ENCODE measurements around the gene CD37.

CD37 gene

DNA sequence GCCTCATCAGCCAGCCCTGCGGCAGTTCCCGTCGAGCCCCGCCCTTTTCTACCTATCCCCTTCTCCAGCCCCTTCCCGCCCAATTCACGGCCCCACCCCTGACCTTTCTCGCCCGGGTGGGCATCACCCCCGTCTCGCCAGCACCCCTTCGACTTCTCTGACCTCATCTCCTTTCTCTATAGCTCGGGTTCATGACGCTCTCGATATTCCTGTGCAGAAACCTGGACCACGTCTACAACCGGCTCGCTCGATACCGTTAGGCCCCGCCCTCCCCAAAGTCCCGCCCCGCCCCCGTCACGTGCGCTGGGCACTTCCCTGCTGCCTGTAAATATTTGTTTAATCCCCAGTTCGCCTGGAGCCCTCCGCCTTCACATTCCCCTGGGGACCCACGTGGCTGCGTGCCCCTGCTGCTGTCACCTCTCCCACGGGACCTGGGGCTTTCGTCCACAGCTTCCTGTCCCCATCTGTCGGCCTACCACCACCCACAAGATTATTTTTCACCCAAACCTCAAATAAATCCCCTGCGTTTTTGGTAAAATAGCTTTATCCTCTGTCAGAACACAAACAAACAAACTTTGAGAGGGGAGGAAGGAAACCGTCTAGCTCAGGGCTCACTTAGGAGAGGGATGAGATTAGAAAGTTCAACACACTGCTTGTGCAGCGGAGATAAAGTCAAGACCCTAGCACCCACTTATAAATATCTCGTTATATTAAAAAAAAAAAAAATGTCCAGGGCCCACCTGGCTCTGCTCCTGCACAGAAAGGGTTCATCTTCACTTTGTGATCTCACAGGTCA lies 5.1 kb downstream of the CD37 start:
- TF ChIP-seq GATA2 (IDR thresholded peaks at IDR 0.05; ENCODE audit: low read depth, low read length) (no peak), GATA3 (IDR thresholded peaks at IDR 0.05; ENCODE audit: low read depth, low read length) (no peak)

DNA sequence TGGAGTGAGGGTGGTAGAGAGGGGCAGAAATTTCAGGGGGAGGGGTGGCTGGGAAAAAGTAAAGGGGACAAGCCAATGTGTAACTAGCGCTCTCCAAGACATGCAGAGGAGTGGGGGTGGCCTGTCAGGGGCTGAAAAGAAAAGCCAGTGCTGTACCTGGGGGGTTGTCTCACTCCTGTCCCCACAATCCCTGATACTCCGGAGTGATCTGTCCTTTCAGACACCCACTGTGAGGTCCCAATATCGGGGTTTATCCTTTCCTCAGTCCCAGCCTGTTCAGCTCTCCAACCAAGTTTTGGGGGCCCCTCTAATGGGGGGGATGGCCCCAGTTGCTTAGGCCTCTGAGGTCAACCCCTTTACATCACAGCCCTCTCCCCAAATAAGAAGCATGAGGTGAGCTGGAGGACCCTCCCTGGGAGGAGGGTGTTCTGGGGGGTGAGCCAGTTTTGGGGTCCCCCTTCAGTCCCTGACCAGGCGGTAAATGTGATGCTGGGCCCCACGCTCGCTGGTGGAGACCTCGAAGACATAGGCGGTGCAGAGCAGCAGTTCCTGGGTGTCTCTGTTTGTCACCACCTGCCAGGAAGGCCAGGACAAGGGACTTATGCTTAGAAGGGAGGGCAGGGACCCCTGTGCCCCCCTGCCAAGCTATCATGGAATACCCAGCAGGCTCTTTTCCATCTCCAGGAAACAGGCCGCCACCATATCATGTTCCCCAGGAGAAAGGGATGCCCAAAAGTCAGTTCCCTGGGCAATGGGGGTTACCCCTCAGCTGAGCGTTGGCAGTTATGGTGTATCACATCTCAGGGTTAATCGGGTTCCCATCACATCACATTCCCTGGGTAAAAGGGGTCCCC lies 5.9 kb downstream of the CD37 start:
- TF ChIP-seq GATA2 (IDR thresholded peaks at IDR 0.05; ENCODE audit: low read depth, low read length) (no peak), GATA3 (IDR thresholded peaks at IDR 0.05; ENCODE audit: low read depth, low read length) (no peak)

DNA sequence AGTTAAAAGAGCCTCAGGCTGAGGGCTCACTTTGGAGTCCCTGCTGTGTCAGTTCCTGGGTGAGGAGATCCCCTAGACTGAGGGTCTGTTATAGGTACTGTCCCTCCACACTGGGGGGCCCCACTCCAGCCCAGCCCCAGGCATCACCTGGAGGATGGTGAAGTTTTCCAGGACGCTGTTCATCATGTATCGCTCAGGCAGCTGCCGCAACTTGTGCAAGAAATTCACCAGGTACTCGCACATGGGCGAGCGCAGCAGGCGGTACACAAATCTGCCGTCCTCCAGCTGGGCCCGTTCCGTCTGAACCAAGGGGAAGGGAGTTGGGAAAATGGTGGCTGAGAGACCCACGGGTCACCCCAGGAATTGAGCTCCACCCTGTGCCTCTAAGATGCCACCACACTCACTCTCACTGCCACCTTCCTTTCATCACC lies 7.1 kb downstream of the CD37 start:
- TF ChIP-seq GATA3 (IDR thresholded peaks at IDR 0.05; ENCODE audit: low read depth, low read length) = no peak
- TF ChIP-seq GATA2 (IDR thresholded peaks at IDR 0.05; ENCODE audit: low read depth, low read length) = no peak

DNA sequence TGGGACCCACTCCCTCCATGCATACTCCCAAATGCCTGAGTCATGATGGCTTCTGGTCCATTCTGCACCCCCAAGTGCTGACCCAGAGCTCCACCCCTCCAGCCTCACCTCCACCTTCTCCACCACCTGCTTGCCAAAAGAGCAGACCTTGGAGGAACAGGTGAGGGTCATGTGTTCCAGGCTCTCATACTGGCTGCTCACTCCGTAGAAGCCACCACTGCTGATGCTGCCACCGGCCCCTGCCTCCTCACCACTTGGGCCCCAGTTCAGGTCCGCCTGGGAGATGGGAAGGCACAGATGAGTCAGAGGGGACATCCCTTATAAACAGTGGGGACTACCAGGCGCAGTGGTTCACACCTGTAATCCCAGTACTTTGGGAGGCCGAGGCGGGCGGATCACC lies 7.9 kb downstream of the CD37 start:
- TF ChIP-seq GATA3 (IDR thresholded peaks at IDR 0.05; ENCODE audit: low read depth, low read length) (no peak), GATA2 (IDR thresholded peaks at IDR 0.05; ENCODE audit: low read depth, low read length) (no peak)

DNA sequence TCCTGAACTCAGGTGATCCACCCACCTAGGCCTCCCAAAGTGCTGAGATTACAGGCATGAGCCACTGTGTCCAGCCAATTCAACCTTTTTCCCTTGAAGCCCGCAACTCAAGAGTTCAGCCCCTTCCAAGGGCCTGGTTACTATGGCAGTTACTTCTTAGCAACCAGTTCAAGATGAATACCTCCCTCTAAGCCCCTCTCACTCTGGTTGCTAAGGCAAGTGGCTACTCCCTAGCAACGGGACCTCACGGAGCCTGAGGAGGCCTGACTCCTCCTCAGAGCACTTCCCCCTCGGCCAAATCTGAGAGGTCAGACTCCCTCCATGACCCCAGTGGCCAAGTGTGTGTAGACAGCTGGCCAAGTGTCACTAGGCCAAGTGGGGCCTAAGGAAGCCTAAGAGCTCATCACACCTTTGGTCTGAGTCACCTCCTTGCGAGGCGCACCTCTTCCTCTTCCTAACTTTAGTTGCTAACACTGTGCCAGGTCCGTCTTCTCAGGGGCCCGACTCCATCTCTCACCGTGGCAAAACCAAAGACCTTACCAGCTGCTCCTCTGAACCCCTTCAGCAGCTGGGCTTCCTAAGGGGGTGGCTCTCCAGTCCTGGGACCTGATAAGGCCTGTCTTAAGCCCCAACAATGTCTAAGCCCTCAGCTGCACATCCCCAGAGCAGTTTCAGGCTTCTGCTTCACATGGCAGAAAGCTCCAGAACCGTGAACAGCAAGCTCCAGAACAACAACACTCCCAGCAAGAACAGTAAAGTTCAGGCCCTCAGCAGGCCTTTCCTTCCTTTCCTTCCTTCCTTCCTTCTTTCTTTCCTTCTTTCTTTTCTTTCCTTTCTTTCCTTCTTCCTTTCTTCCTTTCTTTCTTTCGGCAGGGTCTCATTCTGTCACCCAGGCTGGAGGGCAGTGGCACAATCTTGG lies 9.6 kb downstream of the CD37 start:
- no peak for TF ChIP-seq GATA3 (IDR thresholded peaks at IDR 0.05; ENCODE audit: low read depth, low read length)
- TF ChIP-seq GATA2 (IDR thresholded peaks at IDR 0.05; ENCODE audit: low read depth, low read length) = no peak

DNA sequence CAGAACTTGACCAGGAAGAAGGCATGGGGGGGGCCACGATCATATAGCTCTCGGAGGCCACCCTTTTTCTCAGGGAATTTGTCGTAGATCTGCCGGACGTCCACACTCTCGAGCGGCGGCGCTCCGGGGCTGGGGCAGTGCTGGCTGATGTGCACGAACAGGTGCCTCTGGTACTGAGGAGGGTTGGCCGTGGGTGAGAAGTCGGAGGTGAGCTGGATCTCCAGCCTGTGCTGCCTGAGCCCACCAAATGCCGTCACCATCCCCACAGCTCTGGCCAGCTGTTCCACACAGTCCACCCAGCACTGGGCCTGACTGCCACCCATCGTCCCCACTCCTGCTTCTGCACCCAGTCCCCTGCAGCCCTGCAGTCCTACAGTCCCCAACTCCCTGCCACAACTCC lies 12.0 kb downstream of the CD37 start:
- TF ChIP-seq GATA2 (IDR thresholded peaks at IDR 0.05; ENCODE audit: low read depth, low read length) = no peak
- no peak for TF ChIP-seq GATA3 (IDR thresholded peaks at IDR 0.05; ENCODE audit: low read depth, low read length)

DNA sequence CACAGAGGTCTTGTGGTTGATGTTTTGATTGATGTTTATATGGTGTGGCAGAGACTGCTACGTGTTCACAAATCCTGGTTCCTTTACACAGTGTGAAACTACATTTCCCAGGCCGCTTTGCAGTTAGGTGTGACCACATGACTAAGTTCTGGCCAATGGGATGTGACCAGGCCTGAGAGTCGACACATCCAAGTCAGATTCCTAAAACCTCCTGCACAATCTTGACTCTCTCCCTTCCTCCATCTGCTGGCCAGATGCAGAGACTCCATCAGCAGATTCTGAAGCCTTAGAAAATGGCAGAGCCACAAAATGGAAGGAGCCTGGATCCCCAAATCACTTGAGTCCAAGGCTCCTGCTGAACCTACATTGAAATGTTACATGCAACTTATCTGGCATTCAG lies 12.6 kb downstream of the CD37 start:
- TF ChIP-seq GATA3 (IDR thresholded peaks at IDR 0.05; ENCODE audit: low read depth, low read length) (no peak), GATA2 (IDR thresholded peaks at IDR 0.05; ENCODE audit: low read depth, low read length) (no peak)

DNA sequence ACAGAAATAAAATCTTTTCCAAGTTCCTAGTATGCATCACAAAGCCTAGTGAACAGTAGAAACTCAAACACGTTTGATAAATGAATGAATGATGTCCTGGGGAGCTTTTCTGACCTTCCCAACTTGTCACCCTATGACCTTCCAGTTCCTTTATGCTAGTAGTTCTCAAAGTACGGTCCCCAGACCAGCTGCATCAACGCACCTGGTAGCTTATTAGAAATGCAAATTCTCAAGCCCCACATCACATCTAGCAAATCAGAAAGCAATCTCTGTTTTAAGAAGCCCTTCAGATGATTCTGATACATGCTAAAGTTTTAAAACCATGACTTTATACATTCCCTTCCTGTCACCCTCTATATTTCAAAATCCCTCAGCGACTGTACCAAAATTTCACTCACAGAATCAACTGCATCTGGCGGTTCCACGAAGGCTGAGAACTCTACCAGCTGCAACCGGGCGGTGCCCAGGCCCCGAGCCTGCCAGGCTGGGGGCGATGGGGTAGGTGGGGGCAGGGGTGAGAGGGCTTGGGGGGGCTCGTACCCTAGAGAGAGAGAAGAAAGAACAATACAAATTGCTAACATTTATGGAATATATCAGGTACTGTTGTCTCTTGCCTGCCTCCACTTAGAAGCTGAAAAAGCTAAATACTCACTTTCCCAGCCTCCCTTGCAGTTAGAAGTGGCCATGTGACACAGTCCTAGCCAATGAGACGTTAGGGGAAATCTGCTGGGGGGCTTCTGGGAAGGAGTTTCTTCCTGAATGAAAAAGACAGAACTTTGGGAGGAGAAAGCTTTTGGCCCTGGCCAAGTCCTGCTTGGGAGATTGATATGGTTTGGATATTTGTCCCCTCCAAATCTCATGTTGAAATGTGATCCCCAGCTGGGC lies 13.3 kb downstream of the CD37 start:
- TF ChIP-seq GATA2 (IDR thresholded peaks at IDR 0.05; ENCODE audit: low read depth, low read length) (no peak), GATA3 (IDR thresholded peaks at IDR 0.05; ENCODE audit: low read depth, low read length) (no peak)

DNA sequence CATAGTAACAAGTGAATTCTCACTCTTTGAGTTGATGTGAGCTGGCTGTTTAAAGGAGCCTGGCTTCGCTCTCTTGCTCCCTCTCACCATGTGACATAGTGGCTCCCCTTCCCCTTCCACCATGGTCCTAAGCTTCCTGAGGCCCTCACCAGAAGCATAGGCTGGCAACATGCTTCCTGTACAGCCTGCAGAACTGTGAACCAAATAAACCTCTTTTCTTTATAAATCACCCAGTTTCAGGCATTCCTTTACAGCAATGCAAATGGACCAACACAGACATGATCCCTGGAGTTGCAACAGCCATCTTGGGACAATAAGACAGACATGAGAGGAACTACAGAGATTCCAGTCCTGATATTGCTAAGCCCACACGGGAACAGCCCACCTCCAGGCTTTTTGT lies 14.4 kb downstream of the CD37 start:
- TF ChIP-seq GATA3 (IDR thresholded peaks at IDR 0.05; ENCODE audit: low read depth, low read length) = no peak
- TF ChIP-seq GATA2 (IDR thresholded peaks at IDR 0.05; ENCODE audit: low read depth, low read length) = no peak

DNA sequence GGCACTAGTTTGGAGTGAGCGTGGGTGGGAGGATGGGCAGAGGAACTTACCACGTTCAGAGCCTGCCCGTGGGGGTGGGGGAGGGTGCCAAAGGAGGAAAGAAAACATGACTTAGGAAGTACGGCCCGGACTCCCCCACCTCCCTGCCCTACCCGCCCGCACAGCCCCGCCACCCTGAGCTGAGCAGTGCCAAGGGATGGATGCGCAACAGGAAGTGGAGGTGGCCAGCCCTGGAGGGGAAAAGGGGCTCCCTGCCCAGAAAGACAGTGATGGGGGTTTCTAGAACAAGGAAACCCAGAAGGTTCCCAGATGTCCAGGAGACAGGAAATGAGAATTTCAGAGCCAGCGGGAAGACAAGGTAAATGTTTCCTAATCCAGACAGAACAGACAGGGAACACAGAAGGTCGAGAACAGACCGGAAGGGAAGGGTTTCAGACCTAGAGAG lies 20.7 kb downstream of the CD37 start:
- no peak for TF ChIP-seq GATA2 (IDR thresholded peaks at IDR 0.05; ENCODE audit: low read depth, low read length)
- no peak for TF ChIP-seq GATA3 (IDR thresholded peaks at IDR 0.05; ENCODE audit: low read depth, low read length)

DNA sequence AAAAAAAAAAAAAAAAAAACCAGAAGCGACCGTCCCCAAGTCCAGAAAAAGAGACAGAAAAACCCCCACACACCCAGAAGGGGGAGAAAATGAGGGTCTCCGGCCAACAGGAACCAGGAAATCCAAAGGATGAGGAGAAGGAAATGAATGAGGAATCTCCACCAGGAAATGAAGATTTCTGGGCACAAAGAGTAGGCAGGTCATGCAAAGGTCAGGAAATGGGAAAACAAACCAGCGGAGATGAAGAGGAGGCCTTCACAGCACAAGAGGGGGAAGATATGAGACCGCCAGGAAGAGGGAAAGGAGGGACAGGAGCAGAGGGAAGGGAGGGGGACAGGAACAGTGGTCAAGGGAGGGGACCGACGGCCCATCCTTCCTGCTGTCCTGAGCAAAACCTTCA lies 21.2 kb downstream of the CD37 start:
- TF ChIP-seq GATA2 (IDR thresholded peaks at IDR 0.05; ENCODE audit: low read depth, low read length) (no peak), GATA3 (IDR thresholded peaks at IDR 0.05; ENCODE audit: low read depth, low read length) (no peak)

DNA sequence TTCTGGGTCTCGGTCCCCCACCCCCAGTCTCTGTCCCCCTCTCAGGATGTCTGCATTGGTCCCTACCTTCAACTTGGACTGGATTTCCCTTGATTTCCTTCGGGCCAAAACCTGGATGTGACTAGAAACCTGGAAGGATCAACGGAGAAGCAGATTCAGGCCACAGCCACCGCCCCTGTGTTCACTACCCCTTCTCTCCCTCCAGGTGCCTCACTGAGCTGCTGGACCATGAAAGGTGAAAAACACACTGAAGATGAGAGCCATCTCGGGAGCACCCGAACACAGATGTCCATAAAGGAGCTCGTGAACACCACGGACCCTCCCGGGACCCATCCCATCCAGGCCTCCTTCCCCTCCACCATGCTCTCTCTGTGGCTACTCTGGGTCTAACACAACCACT lies 22.0 kb downstream of the CD37 start:
- TF ChIP-seq GATA2 (IDR thresholded peaks at IDR 0.05; ENCODE audit: low read depth, low read length) (no peak), GATA3 (IDR thresholded peaks at IDR 0.05; ENCODE audit: low read depth, low read length) (no peak)

All from SH-SY5Y (cell line).